ENCODE results near the gene ACAN.
A peak's percentile ranks its signal among the peaks of the same experiment; 100 is the strongest.

ACAN gene

GRCh38 chr15:88833731-88834100 lies 30.5 kb downstream of the ACAN start:
- Histone ChIP-seq H3K4ac (ENCODE audit: low read depth, low read length) (no peak overlapping the region), H3K18ac (ENCODE audit: low read length) (no peak overlapping the region), H3K14ac (ENCODE audit: low read length) (no peak overlapping the region), H2BK120ac (ENCODE audit: insufficient read depth, low read length, poor library complexity) (no peak overlapping the region), H3K36me3 (ENCODE audit: control insufficient read depth in 1 of 2, insufficient read depth in 2 of 2, low read length in 2 of 2) (peaks cover 0 to 3% of the 10 kb centered on the region in 2 experiments), H3K79me2 (ENCODE audit: control insufficient read depth, insufficient read depth, low read length, poor library complexity) (no peaks in the 10 kb centered on the region), H3K4me3 (ENCODE audit: low read depth, low read length) (no peak overlapping the region), H3K4me1 (ENCODE audit: control insufficient read depth in 1 of 2, insufficient read depth in 2 of 2, low read length in 2 of 2) (peaks cover 11 to 21% of the 10 kb centered on the region in 2 experiments), H4K8ac (ENCODE audit: low read depth, low read length) (peak overlapping the region; percentile 26), H3K27me3 (ENCODE audit: insufficient read depth, low read length) (no peaks in the 10 kb centered on the region), H3K4me2 (ENCODE audit: low read length) (no peak overlapping the region), H3K9me3 (ENCODE audit: insufficient read depth, low read depth, low read length) (no peaks in the 10 kb centered on the region), H2BK12ac (ENCODE audit: low read length) (peak overlapping the region; percentile 27), H3K27ac (ENCODE audit: low read depth, low read length) (peak overlapping the region; percentile 69), H2AK5ac (ENCODE audit: low read length) (no peak overlapping the region), H4K91ac (ENCODE audit: low read depth, low read length) (no peak overlapping the region), H2AFZ (ENCODE audit: insufficient read depth, low read length, poor library complexity) (no peak overlapping the region), H2BK5ac (ENCODE audit: low read depth, low read length, poor library complexity) (peak overlapping the region; percentile 74), H4K12ac (ENCODE audit: low read depth, low read length) (no peak overlapping the region), H3K9ac (ENCODE audit: low read length) (no peak overlapping the region), H3K79me1 (ENCODE audit: low read length) (peaks cover 14% of the 10 kb centered on the region), H3K23ac (ENCODE audit: low read length) (no peak overlapping the region)
- no peak for DNase-seq
- no CpG with 5 or more reads among the region's 8 CpGs for WGBS (ENCODE audit: extremely low coverage, insufficient coverage, insufficient read length)

GRCh38 chr15:88834211-88834812 lies 31.1 kb downstream of the ACAN start:
- Histone ChIP-seq H3K4me2 (ENCODE audit: low read length) (peak overlapping the region; percentile 14), H2AK5ac (ENCODE audit: low read length) (peak overlapping the region; percentile 77), H3K4me3 (ENCODE audit: low read depth, low read length) (no peak overlapping the region), H3K27me3 (ENCODE audit: insufficient read depth, low read length) (no peaks in the 10 kb centered on the region), H3K4me1 (ENCODE audit: control insufficient read depth in 1 of 2, insufficient read depth in 2 of 2, low read length in 2 of 2) (peaks cover 11 to 21% of the 10 kb centered on the region in 2 experiments), H3K14ac (ENCODE audit: low read length) (peak overlapping the region; percentile 46), H4K91ac (ENCODE audit: low read depth, low read length) (peak overlapping the region; percentile 81), H2AFZ (ENCODE audit: insufficient read depth, low read length, poor library complexity) (peak overlapping the region; percentile 41), H3K9ac (ENCODE audit: low read length) (no peak overlapping the region), H3K23ac (ENCODE audit: low read length) (no peak overlapping the region), H3K9me3 (ENCODE audit: insufficient read depth, low read depth, low read length) (no peaks in the 10 kb centered on the region), H2BK12ac (ENCODE audit: low read length) (peak overlapping the region; percentile 56), H3K79me2 (ENCODE audit: control insufficient read depth, insufficient read depth, low read length, poor library complexity) (no peaks in the 10 kb centered on the region), H4K12ac (ENCODE audit: low read depth, low read length) (no peak overlapping the region), H3K79me1 (ENCODE audit: low read length) (peaks cover 14% of the 10 kb centered on the region), H4K8ac (ENCODE audit: low read depth, low read length) (peak overlapping the region; percentile 64), H3K36me3 (ENCODE audit: control insufficient read depth in 1 of 2, insufficient read depth in 2 of 2, low read length in 2 of 2) (peaks cover 0 to 9% of the 10 kb centered on the region in 2 experiments), H3K4ac (ENCODE audit: low read depth, low read length) (no peak overlapping the region), H2BK5ac (ENCODE audit: low read depth, low read length, poor library complexity) (peak overlapping the region; percentile 77), H3K27ac (ENCODE audit: low read depth, low read length) (peak overlapping the region; percentile 69), H2BK120ac (ENCODE audit: insufficient read depth, low read length, poor library complexity) (peak overlapping the region; percentile 43), H3K18ac (ENCODE audit: low read length) (peak overlapping the region; percentile 7)
- WGBS (ENCODE audit: extremely low coverage, insufficient coverage, insufficient read length), result no CpG with 5 or more reads among the region's 14 CpGs
- peak in 1 of 2 donors; percentile 27 for DNase-seq

GRCh38 chr15:88835119-88835518 lies 31.9 kb downstream of the ACAN start:
- Histone ChIP-seq H4K91ac (ENCODE audit: low read depth, low read length) (peak overlapping the region; percentile 9), H3K27me3 (ENCODE audit: insufficient read depth, low read length) (no peaks in the 10 kb centered on the region), H4K8ac (ENCODE audit: low read depth, low read length) (no peak overlapping the region), H3K27ac (ENCODE audit: low read depth, low read length) (no peak overlapping the region), H2BK5ac (ENCODE audit: low read depth, low read length, poor library complexity) (no peak overlapping the region), H3K4me1 (ENCODE audit: control insufficient read depth in 1 of 2, insufficient read depth in 2 of 2, low read length in 2 of 2) (peaks cover 11 to 19% of the 10 kb centered on the region in 2 experiments), H4K12ac (ENCODE audit: low read depth, low read length) (no peak overlapping the region), H2AK5ac (ENCODE audit: low read length) (no peak overlapping the region), H2AFZ (ENCODE audit: insufficient read depth, low read length, poor library complexity) (no peak overlapping the region), H3K79me2 (ENCODE audit: control insufficient read depth, insufficient read depth, low read length, poor library complexity) (no peaks in the 10 kb centered on the region), H3K18ac (ENCODE audit: low read length) (no peak overlapping the region), H2BK12ac (ENCODE audit: low read length) (peak overlapping the region; percentile 46), H3K9me3 (ENCODE audit: insufficient read depth, low read depth, low read length) (no peaks in the 10 kb centered on the region), H2BK120ac (ENCODE audit: insufficient read depth, low read length, poor library complexity) (peak overlapping the region; percentile 67), H3K23ac (ENCODE audit: low read length) (no peak overlapping the region), H3K9ac (ENCODE audit: low read length) (no peak overlapping the region), H3K14ac (ENCODE audit: low read length) (no peak overlapping the region), H3K4me2 (ENCODE audit: low read length) (no peak overlapping the region), H3K79me1 (ENCODE audit: low read length) (peaks cover 14% of the 10 kb centered on the region), H3K4ac (ENCODE audit: low read depth, low read length) (no peak overlapping the region), H3K4me3 (ENCODE audit: low read depth, low read length) (no peak overlapping the region), H3K36me3 (ENCODE audit: control insufficient read depth in 1 of 2, insufficient read depth in 2 of 2, low read length in 2 of 2) (peaks cover 2 to 14% of the 10 kb centered on the region in 2 experiments)
- no peak for DNase-seq
- no CpG with 5 or more reads among the region's 4 CpGs for WGBS (ENCODE audit: extremely low coverage, insufficient coverage, insufficient read length)

GRCh38 chr15:88835646-88836045 lies 32.4 kb downstream of the ACAN start:
- no peak overlapping the region for H3K4me3 ChIP-seq (ENCODE audit: low read depth, low read length)
- no peaks in the 10 kb centered on the region for H3K9me3 ChIP-seq (ENCODE audit: insufficient read depth, low read depth, low read length)
- H3K4me1 ChIP-seq (ENCODE audit: control insufficient read depth in 1 of 2, insufficient read depth in 2 of 2, low read length in 2 of 2), result peaks cover 11 to 19% of the 10 kb centered on the region in 2 experiments
- no peak overlapping the region for H2BK120ac ChIP-seq (ENCODE audit: insufficient read depth, low read length, poor library complexity)
- H3K14ac ChIP-seq (ENCODE audit: low read length), result no peak overlapping the region
- H2AFZ ChIP-seq (ENCODE audit: insufficient read depth, low read length, poor library complexity), result no peak overlapping the region
- no peak overlapping the region for H3K18ac ChIP-seq (ENCODE audit: low read length)
- H3K27ac ChIP-seq (ENCODE audit: low read depth, low read length), result no peak overlapping the region
- H4K12ac ChIP-seq (ENCODE audit: low read depth, low read length), result no peak overlapping the region
- no peak overlapping the region for H2BK12ac ChIP-seq (ENCODE audit: low read length)
- H3K36me3 ChIP-seq (ENCODE audit: control insufficient read depth in 1 of 2, insufficient read depth in 2 of 2, low read length in 2 of 2), result peaks cover 3 to 15% of the 10 kb centered on the region in 2 experiments
- H3K9ac ChIP-seq (ENCODE audit: low read length), result no peak overlapping the region
- no peak overlapping the region for H3K4ac ChIP-seq (ENCODE audit: low read depth, low read length)
- H3K27me3 ChIP-seq (ENCODE audit: insufficient read depth, low read length), result no peaks in the 10 kb centered on the region
- no peak overlapping the region for H2AK5ac ChIP-seq (ENCODE audit: low read length)
- peaks cover 14% of the 10 kb centered on the region for H3K79me1 ChIP-seq (ENCODE audit: low read length)
- H3K23ac ChIP-seq (ENCODE audit: low read length), result no peak overlapping the region
- DNase-seq, result no peak
- no peak overlapping the region for H4K8ac ChIP-seq (ENCODE audit: low read depth, low read length)
- H4K91ac ChIP-seq (ENCODE audit: low read depth, low read length), result no peak overlapping the region
- H3K4me2 ChIP-seq (ENCODE audit: low read length), result no peak overlapping the region
- WGBS (ENCODE audit: extremely low coverage, insufficient coverage, insufficient read length), result no CpG with 5 or more reads among the region's 2 CpGs
- no peaks in the 10 kb centered on the region for H3K79me2 ChIP-seq (ENCODE audit: control insufficient read depth, insufficient read depth, low read length, poor library complexity)
- H2BK5ac ChIP-seq (ENCODE audit: low read depth, low read length, poor library complexity), result no peak overlapping the region

All from trophoblast cell (in vitro differentiated cells and primary cell).